ENCODE results near the gene AP5S1.

- no peak for TF ChIP-seq CTCF (IDR thresholded peaks at IDR 0.05)
- TF ChIP-seq POLR2A (IDR thresholded peaks at IDR 0.05): no peak
Measured at GRCh38 chr20:3771552-3772058, 48.7 kb upstream of the AP5S1 start.
